Gastrocnemius medialis (tissue), 4 donors: ENCODE results near the gene UAP1. TPM values are rescaled to one million over a fixed set of nuclear protein-coding genes. Genes with fewer than 3 reads are reported as not detected.

Experiments used
- total RNA-seq, 4 donors: library from RNA; depleted of rRNA; stranded (reverse); fragments of >200 nt; gene quantifications; one replicate each; pipeline versions ENCODE4 v1.1.0 to v1.2.3, GENCODE V29; 2016

UAP1 gene
- total RNA-seq, 4 donors from 2014 or later, result 29.2 to 57.3 (median 43.2) TPM

Other genes starting within 250 kb of the UAP1 start
- gene SPATA46, start 184.9 kb upstream of the UAP1 start, total RNA-seq, result 1 to 10 TPM in 1 of 4 donors, not detected in 3; 1.7 TPM
- gene C1orf226, start 180.0 kb upstream of the UAP1 start, total RNA-seq, result under 1 TPM; 0.36 to 0.95 (median 0.60) TPM
- 10 to 100 TPM in 1 of 4 donors, 1 to 10 TPM in 3; 2.1 to 34.2 (median 4.1) TPM for gene SH2D1B, start 149.6 kb upstream of the UAP1 start, total RNA-seq
- 10 to 100 TPM; 60.2 to 91.0 (median 79.7) TPM for gene UHMK1, start 63.9 kb upstream of the UAP1 start, total RNA-seq
- 10 to 100 TPM in 2 of 4 donors, 1 to 10 TPM in 2; 9.8 to 15.4 (median 10.6) TPM for gene DDR2, start 70.7 kb downstream of the UAP1 start, total RNA-seq
- 1 to 10 TPM in 3 of 4 donors, under 1 TPM in 1; 0.87 to 3.3 (median 2.4) TPM for gene HSD17B7, start 229.0 kb downstream of the UAP1 start, total RNA-seq